Left hindlimb (tissue), 1 donor: Measurements from ENCODE around the gene PCDHAC2.

Experiments used
- DNase-seq: peaks from one replicate; pipeline ENCODE4 v3.0.0-alpha.2; 2018

Gene PCDHAC2

GRCh38 chr5:140966293-140967225 is at the start of gene PCDHAC2:
PCDHAC2 (plus strand) TSS chr5:140966476; CDS start chr5:140966767, 291 bp downstream.
- peak; percentile 74 for DNase-seq

- no peak for DNase-seq
Observed at GRCh38 chr5:140923601-140924000, 42.7 kb upstream of the PCDHAC2 start.

- DNase-seq: peak; percentile 27
Observed at GRCh38 chr5:140925806-140926442, 40.4 kb upstream of the PCDHAC2 start, which contains the start of gene PCDHAC1. PCDHAC1 (plus strand) TSS chr5:140926299; CDS start chr5:140926893, 594 bp downstream.

- DNase-seq: peak; percentile 72
Observed at GRCh38 chr5:140926443-140927227, 39.6 kb upstream of the PCDHAC2 start.

GRCh38 chr5:140927228-140927573 is 39.1 kb upstream of the PCDHAC2 start:
- DNase-seq: no peak

GRCh38 chr5:140934964-140935606 is 31.2 kb upstream of the PCDHAC2 start:
- DNase-seq: no peak

- DNase-seq: no peak
Observed at GRCh38 chr5:140946578-140946977, 19.7 kb upstream of the PCDHAC2 start.

- no peak for DNase-seq
Observed at GRCh38 chr5:140951636-140952035, 14.6 kb upstream of the PCDHAC2 start.

GRCh38 chr5:140953234-140953633 is 13.0 kb upstream of the PCDHAC2 start:
- DNase-seq: no peak

- DNase-seq: no peak
Observed at GRCh38 chr5:140962190-140962589, 4.1 kb upstream of the PCDHAC2 start.

GRCh38 chr5:140964356-140964755 is 1.9 kb upstream of the PCDHAC2 start:
- no peak for DNase-seq

GRCh38 chr5:140965905-140966292 is 377 bp upstream of the PCDHAC2 start:
- no peak for DNase-seq

GRCh38 chr5:140967226-140967893 is 1.1 kb downstream of the PCDHAC2 start:
- no peak for DNase-seq

GRCh38 chr5:140969880-140970279 is 3.6 kb downstream of the PCDHAC2 start:
- DNase-seq: no peak

- DNase-seq: no peak
Observed at GRCh38 chr5:140973550-140973949, 7.3 kb downstream of the PCDHAC2 start.

GRCh38 chr5:140977003-140977402 is 10.7 kb downstream of the PCDHAC2 start:
- no peak for DNase-seq

GRCh38 chr5:140978260-140978659 is 12.0 kb downstream of the PCDHAC2 start:
- DNase-seq: no peak

GRCh38 chr5:140978983-140979382 is 12.7 kb downstream of the PCDHAC2 start:
- no peak for DNase-seq

GRCh38 chr5:140982083-140982716 is 15.9 kb downstream of the PCDHAC2 start:
- DNase-seq: no peak

GRCh38 chr5:140986117-140986521 is 19.8 kb downstream of the PCDHAC2 start:
- DNase-seq: no peak

- DNase-seq: no peak
Observed at GRCh38 chr5:140988100-140988499, 21.8 kb downstream of the PCDHAC2 start.

- DNase-seq: no peak
Observed at GRCh38 chr5:140988608-140989007, 22.3 kb downstream of the PCDHAC2 start.
